GM11168 (cell line): Measurements from ENCODE around the gene FBXL7.

Source experiments
- in situ Hi-C: fragments of 300-500 bp; cut with MboI; formaldehyde crosslinking; loops from one replicate; pipeline ENCODE4 v1.12.0; 2022; ENCODE audit warnings: low sequenced_read_pairs; ENCODE audit not compliant: unreplicated experiment

The FBXL7 gene

DNA sequence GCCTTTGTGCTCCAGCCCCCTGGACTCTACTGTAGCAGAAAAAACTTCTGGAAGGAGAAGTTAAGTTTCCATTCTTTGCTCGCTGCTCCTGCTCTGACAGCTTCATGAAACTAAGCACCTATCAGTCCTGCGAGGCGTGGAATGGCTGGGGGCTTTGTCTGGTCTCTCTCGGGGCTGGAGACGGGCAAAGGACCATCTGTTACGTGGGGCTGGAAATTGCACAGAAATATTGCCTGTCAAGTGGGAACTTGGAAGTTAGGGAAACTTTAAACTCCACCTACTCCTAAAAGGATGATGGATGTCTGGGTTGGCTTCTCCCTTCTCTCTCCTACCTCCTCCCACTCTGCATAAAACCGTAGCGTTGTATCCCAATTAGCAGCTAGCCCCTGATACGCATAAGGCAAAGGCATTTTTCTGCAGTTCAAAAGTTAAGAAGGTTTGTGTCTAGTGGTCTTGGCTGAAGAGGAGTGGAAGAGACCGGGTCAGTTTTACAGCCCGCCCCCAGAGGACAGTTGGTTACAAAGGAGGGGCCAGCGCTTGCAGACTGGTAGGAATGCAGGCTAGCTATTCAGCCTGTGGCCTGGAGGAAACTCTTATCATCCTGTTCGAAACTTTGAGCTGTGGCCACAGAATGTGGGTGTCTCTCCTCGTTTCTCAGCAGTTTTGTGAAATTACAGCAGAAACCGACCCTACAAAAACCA, 1.3 kb downstream of the FBXL7 start:
- in situ Hi-C loops: no loop called here

DNA sequence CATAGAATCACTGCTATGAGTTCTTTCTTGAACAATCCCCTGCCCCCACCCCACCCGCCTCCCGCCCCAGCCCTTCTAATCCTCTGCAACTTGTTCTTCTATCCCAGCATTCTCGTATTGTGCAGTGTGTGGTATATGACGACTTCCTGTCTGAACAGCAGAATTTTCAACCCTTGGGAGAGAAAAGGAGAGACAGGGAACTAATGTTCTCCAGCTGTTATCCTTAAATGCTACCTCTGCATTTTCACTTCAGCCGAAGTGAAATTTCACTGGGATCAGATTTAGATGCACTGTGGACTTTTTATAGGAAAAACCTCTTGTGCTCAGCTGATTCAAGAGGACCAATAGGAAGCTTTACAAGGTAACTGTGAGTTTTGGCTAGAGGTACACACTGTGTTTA, 2.2 kb downstream of the FBXL7 start:
- in situ Hi-C loops: no loop called here

DNA sequence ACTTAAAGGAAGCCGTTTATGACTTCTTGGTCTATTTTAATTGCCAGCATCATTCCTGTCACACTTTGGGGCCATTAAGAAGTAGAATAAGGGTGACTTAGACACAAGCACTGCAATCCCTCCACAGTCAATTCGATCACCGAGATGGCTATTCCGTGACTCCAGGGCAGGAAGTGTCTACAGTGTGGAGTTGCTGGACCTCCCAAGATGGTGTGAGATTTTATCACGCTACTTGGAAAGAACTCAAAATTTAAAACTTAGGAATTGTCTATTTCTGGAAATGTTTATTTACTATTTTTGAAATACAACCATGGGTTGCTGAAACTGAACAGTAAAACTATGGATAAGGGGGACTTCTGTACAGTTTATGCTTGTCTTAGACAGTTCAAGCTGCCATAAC, 6.2 kb downstream of the FBXL7 start:
- in situ Hi-C loops: no loop called here

DNA sequence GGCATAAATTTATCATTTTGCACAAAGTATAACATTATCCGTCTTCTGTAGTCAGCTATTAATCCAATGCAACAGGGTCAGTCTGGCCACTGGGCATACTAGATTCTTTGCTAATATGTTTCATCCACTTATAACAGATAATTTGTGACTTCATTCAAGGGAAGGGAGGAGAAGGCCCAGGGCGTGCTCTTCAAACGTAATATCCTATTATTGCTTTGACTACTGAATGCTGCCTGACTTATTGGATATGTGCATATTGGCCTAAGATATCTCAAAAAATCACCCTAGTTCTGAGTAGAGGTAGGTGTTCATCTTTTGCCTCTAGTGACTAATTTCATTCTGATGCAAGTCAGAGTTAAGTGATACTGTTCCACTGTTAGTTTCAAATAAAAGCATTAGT, 6.9 kb downstream of the FBXL7 start:
- in situ Hi-C loops: no loop called here

DNA sequence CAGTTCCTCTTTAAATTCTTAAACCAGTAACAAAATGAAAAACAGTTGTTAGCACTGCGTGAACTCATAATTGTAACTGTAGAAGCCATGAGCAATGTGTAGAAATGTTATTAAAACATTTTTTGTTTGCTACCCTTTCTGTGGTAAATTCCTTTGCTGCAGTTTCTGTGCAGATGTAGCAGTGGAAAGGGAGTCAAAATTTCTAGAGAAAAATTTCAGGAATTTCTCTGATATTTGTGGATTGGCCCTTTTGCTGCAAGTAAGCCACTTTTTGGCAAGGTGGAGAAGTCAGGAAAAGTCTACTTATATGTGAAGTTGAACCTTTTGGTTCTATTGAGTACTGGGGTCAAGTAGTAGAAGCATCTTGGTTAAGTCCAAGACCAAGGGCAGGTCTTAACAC, 10.1 kb downstream of the FBXL7 start:
- in situ Hi-C loops: no loop called here

DNA sequence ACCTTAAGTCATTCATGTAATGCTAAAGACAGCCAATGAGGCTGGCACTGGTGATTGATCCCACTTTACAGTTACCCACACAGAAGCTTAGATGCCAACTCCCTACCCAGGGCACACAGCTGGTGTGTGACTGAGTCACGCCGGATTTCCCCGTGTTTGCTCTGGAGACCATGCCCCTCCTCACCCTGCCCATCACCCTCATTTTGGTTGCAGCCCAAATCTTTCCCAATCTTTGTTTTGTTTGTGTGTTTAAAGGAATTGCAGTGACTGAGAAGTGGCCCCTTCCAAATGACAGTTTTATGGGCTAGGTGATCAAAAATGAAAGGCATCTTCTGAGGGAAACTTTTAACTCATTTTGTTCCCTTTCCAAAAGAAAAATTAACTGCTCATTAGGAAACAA, 10.9 kb downstream of the FBXL7 start:
- in situ Hi-C loops: no loop called here

DNA sequence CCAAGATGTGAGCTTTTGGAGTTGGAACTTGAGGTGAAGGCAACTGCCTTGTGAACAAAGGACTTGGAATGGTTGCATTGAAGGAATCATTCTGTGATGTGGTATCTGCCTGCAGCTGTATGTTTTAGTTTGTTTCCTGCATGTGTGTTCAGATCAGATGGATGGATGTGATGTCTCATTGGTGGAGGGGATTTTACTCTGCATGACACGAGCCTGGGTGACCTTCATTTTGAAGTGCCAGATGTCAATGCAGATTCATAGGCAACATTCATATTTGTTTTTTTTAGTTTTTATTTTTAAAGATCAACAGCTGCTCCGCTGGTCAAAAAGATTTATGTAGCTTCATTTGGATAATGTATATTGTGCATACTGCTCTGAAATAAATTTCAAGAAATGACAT, 13.5 kb downstream of the FBXL7 start:
- in situ Hi-C loops: no loop called here

DNA sequence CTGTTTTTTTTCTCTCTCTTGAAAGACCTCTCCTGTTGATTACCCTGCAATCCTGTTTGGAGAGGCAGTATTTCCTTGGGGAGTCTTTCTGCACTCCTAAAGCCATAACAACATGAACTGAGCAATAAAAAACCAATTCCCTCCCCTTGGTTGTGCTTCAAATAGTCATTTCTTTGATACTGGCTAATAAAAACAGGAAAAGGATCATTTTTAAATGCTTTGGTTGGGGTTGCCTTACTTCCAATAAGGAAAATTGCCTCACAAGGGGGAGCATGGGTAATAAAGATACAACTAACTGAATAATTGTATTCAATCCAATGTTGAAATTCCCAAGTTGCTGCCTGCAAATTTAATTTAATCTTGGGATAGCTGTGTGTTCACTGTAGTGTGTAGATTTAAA, 13.9 kb downstream of the FBXL7 start:
- in situ Hi-C loops: no loop called here

DNA sequence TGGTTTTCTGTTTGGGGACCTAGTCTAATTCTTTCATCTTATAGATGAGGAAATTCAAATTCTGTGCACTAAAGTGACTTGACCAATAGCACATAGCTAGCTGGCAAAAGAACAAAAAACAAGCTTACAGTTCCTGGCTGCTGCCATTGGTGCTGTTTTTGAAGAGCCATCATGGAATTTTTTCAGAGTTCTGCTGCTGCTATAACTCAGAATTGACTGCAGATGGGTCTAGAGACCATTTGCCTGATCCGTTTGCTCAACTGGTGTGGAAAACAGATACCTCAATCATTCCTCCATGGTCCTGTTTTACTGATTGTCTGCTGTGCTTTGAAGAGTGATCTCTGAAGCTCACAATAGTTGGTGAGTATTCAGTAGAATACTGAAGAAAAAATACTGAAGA, 15.2 kb downstream of the FBXL7 start:
- in situ Hi-C loops: no loop called here

DNA sequence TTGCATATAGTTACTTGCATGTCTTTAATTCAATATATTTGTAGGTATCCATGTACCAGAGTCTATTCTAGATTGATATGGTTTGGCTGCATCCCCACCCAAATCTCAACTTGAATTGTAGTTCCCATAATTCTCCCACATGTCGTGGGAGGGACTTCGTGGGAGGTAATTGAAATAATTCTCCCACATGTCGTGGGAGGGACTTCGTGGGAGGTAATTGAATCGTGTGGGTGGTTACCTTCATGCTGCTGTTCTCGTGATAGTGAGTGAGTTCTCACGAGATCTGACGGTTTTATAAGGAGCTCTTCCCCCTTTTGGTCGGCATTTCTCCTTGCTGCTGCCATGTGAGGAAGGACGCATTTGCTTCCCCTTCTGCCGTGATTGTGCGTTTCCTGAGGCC, 16.5 kb downstream of the FBXL7 start:
- in situ Hi-C loops: no loop called here

DNA sequence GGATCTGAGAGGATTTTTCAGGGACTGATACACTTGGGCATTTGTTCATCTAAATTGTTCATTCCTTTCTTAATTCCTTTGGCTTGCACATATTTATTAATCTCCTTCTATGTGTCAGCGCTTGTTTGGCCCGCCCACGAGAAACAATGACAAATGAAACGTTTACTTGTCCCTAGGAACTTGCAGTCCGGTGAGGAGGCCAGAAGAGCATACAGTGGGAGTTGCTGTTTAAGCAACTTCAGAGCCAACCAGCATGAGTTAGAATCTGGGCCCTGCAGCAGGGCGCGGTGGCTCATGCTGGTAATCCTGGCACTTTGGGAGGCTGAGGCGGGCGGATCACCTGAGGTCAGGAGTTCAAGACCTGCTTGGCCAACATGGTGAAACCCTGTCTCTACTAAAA, 18.8 kb downstream of the FBXL7 start:
- in situ Hi-C loops: no loop called here

DNA sequence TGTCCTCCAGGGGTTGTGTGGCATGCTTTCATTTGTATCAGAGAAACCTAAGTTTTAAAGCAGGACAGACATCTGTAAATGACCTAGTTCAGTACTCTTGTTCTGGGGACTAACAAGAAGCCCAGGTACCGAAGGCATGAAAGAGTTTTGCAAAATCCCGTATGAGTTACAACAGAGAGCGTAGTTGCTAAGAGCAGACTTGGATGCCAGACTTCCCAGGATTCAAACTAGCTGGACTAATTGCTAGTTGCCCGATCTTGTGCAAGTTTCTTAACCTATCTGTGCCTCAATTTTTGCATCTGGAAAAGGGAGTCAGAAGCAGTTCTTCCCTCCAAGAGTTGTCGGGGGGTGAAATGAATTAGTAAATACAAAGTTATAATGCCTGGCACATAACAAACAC, 20.9 kb downstream of the FBXL7 start:
- in situ Hi-C loops: no loop called here

DNA sequence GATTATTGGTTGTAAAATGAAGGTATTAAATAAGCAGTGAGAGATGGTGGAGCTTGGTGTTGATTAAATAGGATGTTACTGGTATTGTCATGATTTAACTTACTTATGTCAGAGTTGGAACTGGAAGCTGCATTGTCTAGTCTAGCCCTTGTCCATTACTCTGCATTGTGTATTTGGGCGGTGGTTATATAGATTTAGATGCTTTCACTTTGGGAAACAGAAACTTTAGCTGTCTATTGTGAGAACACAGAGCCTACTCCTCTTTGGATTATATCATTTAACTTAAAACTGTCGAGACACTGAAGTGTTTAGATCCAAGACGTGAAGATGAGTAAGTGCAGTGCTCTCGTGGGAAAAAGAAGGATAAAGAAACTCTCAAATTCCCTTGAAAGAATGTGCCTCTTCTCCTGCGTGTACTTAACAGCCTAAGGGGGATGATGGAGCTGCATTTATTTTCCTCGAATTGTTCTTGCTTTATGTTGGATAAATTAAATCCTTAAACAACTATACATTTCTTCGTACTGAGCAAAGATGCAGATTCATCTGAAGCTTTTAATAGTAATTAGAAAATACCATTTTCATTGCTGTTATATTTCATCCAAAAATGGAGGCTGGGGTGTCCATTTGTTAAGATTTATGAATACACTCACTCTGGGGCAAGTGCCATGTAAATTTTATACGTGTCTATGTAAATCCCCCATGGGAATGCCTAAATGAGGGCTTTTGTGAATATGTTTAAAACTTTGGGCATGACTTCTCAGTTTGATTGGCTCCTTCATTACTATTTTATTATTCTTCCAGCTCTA, 21.6 kb downstream of the FBXL7 start:
- in situ Hi-C loops: no loop called here

DNA sequence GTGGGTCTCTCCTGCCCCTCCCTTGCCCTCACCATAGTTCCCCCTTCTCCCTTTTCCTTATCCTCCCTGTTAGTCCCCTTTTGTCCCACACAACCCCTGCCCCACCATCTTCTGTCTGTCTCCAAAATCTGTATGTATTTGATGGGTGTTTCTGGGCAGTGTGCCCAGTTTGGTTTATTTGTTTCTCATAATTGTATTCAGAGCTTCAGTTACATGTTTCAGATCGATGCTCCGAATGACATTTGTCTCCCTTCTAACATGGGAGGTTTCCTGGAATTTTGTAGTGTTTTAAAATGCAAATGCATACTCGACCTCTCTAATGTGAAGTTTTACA, 22.2 kb downstream of the FBXL7 start:
- in situ Hi-C loops: no loop called here

DNA sequence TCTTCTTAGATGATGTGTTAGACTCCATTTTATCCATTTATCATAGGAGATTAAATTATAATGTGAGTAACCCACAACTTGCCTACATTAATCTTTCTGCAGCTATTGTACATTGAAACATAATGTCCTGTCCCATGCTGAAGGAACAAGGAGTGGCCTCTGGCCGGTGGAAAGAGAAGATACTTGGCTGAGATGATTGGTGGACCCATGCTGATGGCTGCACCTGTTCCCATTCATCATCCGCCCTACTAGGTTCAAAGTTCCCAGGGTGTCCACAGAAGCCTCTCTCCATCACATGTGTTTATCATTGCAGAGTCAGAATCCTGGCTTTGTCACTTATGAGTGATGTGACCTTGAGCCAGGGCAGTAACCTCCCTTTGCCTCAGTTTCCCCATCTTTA, 24.7 kb downstream of the FBXL7 start:
- in situ Hi-C loops: no loop called here

DNA sequence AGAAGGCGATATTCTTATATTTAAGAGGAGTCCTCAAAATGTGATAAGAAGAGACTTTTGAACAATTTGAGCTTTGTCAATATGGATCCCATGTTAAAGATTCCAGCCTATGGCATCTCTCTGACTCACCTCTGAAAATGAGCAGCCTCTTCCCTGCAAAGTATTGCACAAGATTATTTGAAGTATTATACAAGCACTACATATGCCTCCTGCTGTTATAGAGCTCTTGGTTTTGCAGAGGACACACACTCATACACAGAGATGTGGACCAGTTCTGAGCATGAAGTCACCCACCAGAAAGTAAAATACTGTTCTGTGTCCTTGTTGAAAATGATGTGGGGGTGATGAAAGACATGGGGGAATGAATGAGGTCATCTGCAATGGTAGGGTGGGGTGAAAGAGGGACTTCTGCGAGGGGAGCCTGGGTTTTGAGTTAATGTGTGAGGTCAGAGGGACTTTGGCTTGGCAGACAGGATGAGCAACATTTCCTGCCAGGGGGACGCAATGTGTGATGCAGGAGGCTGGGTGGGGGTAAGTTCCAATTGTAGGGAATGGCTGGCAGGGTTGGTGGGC, 25.8 kb downstream of the FBXL7 start:
- in situ Hi-C loops: no loop called here

DNA sequence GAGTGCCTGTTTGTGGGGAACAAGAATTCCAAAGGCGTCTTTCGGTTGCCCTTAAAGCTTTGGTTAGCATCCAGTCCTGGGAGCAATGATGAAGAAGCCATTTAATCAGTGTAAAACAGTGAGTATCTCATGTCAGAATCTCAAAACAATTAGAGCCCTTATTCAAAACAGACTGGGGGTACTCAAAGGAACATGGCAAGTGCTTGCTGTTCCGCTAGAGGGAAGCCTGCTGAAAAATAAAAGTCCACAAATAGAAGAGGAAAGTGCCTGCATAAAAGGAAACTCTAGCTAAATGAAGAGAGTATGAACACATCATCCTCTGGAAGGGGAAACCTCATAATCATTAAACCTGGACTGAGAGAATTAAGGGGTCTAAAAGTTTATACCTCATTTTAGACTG, 26.4 kb downstream of the FBXL7 start:
- in situ Hi-C loops: no loop called here

DNA sequence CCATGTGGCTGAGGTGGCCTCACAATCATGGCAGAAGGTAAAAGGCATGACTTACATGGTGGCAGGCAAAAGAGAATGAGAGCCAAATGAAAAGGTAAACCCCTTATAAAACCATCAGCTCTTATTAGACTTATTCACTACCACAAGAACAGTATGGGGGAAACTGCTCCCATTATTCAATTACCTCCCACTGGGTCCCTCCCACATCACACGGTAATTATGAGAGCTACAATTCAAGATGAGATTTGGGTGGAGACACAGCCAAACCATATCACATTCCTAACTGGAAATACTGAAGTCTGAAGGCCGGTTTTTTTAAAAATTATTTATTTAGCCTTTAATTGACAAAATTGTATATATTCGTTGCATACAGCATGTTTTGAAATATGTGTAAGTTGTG, 28.5 kb downstream of the FBXL7 start:
- in situ Hi-C loops: no loop called here

DNA sequence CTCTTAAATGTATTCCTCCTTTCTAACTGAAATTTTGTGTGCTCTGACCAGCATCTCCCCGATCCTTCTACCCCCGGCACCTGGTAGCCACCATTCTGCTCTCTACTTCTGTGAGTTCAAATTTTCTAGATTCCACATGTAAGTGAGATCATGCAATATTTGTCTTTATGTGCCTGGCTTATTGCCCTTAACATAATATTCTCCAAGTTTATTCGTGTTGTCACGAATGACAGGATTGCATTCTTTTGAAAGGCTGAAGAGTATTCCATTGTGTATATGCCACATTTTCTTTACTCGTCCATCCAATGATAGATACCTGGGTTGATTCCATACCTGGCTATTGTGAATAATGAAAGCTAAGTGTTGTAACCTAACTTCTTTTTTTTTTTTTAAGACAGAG, 29.0 kb downstream of the FBXL7 start:
- in situ Hi-C loops: no loop called here

DNA sequence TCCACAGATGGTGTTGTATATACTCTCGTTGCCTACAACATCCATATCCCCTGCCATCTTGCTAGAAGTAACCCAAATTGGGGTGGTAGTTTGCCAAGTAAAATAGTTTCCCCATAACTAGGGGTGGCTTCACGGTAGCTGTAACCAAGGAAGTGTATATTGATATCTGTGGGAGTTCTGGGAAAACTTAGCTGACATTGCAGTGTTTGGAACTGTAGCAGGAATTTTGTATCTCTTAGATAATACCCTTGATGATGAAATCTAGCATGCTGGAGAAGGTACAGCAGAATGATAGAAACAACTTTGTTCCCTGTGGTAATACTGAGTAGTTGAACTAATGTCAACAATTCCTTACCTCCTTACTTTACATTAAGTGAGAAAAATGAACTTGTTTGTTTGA, 29.8 kb downstream of the FBXL7 start:
- in situ Hi-C loops: no loop called here

DNA sequence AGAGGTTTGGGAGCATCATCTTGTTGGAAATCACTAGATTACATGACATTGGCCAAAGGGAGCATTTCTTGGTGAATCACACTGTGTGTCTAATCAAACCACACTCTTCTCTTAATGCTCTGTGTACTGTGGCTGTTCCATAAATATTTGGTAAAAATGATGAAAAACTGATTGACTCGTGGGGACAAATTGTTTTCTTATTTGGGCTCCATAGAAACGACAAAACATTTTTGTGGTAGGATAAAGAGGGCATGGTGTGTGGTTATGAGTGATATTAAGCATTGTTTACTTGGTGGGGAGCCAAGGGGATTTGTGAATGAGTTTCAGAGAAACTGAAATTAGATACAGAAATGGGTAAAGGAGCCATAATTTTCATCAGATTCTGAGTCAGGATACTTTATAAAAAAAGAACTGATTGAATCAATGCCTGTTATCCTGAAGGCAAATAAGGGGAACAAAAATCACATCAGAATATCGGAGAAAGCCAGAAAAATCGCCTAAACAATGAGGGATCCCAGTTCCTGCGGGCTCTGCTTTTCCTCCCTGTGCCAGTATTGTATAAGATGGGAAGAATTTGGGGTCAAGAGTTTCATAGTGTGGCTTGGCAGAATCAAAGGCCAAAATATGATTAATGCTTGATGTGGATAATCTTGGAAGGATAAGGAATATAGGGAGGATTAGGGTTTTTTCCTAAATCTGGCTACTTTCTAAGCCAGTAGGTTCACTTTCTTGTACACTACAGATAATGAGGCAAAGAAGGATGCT, 33.3 kb downstream of the FBXL7 start:
- in situ Hi-C loops: no loop called here
